ENCODE results near the gene PEX3.
"Not testable (repeated sequence)": the region's sequence is repeated elsewhere in the genome, so short reads cannot be mapped to it uniquely, and the experiment has no call there.

PEX3 gene

DNA sequence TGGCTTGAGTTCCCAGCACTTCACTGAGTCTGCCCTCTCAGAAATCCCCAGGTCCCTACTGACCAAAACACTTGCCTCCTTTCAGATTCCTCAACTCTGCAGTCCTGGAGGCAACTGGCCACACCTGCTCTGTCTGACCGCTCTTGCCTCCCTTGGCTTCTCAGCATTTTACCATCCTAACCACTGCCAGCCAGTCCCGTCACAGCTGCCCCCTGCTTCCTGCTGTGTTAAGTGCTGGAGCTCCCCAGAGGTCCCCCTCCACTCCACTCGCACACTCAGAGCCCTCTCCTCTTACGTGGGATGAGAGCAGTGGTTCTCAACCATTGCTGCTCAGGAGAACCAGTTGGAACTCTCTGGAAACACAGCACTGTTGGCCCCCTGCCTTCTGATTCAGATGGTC, 20.6 kb upstream of the PEX3 start:
- WGBS (ENCODE audit: insufficient coverage), result 79% methylated on average over 4 of the region's 4 CpGs
- DNase-seq, result no peak
- Histone ChIP-seq H3K27me3 (replicated peaks in 2 of 5; ENCODE audit: control insufficient read depth in 4 of 5, insufficient read depth in 5 of 5, low read length in 4 of 5) (no peaks in the 10 kb centered on the region), H3K27ac (ENCODE audit: insufficient read depth in 1 of 2, low read depth in 1 of 2, low read length in 2 of 2, poor library complexity in 1 of 2, severe bottlenecking in 2 of 2) (no peak overlapping the region), H3K36me3 (ENCODE audit: control insufficient read depth in 4 of 4, insufficient read depth in 4 of 4, low read length in 3 of 4) (peaks cover 0 to 42% (median 13%) of the 10 kb centered on the region in 4 experiments), H3K9me3 (ENCODE audit: control extremely low read depth in 1 of 5, control insufficient read depth in 4 of 5, insufficient read depth in 2 of 5, low read depth in 1 of 5, low read length in 4 of 5) (no peaks in the 10 kb centered on the region), H3K4me3 (ENCODE audit: control insufficient read depth in 1 of 7, extremely low read depth in 1 of 7, insufficient read depth in 4 of 7, low read depth in 2 of 7, low read length in 6 of 7) (no peak overlapping the region), H3K4me1 (ENCODE audit: control extremely low read depth in 1 of 4, control insufficient read depth in 4 of 4, insufficient read depth in 4 of 4, low read length in 3 of 4) (no peaks in the 10 kb centered on the region)
- ChIA-PET POLR2A (no interaction called here), CTCF (interaction anchor here (0.9 to 5.3 kb wide), 6 partner anchors 8 to 956 kb away, joined by 3 to 36 read pairs (median 8); no protein-coding TSS in a partner anchor)

DNA sequence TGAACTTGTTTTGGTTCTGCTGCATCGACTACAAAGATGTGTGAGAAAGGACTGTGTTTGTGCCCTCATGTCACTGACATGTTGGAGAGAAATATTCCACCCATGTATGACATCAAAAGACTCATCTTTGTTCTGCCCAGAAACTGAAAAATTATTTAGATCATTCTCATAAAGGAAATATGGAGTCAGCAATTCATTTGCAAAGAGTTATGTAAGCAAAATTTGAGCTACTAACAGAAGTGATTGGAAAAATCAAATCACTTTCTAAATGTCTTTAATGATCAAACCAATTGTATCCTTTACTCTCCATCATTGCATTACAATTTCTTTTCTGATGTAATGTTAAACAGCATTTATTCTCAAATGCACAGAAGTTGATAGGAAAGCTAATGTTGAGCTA, 19.4 kb upstream of the PEX3 start:
- Histone ChIP-seq H3K36me3 (ENCODE audit: control insufficient read depth in 4 of 4, insufficient read depth in 4 of 4, low read length in 3 of 4) (peaks cover 0 to 45% (median 16%) of the 10 kb centered on the region in 4 experiments), H3K4me1 (ENCODE audit: control extremely low read depth in 1 of 4, control insufficient read depth in 4 of 4, insufficient read depth in 4 of 4, low read length in 3 of 4) (no peaks in the 10 kb centered on the region), H3K27ac (ENCODE audit: insufficient read depth in 1 of 2, low read depth in 1 of 2, low read length in 2 of 2, poor library complexity in 1 of 2, severe bottlenecking in 2 of 2) (no peak overlapping the region), H3K9me3 (ENCODE audit: control extremely low read depth in 1 of 5, control insufficient read depth in 4 of 5, insufficient read depth in 2 of 5, low read depth in 1 of 5, low read length in 4 of 5) (no peaks in the 10 kb centered on the region), H3K27me3 (replicated peaks in 2 of 5; ENCODE audit: control insufficient read depth in 4 of 5, insufficient read depth in 5 of 5, low read length in 4 of 5) (no peaks in the 10 kb centered on the region), H3K4me3 (ENCODE audit: control insufficient read depth in 1 of 7, extremely low read depth in 1 of 7, insufficient read depth in 4 of 7, low read depth in 2 of 7, low read length in 6 of 7) (no peak overlapping the region)
- WGBS (ENCODE audit: insufficient coverage), result no CpG with 5 or more reads among the region's 1 CpG
- ChIA-PET CTCF (interaction anchor here (1.6 kb wide), 1 partner anchor 956 kb away, joined by 3 read pairs; no protein-coding TSS in a partner anchor), POLR2A (no interaction called here)
- DNase-seq, result no peak

DNA sequence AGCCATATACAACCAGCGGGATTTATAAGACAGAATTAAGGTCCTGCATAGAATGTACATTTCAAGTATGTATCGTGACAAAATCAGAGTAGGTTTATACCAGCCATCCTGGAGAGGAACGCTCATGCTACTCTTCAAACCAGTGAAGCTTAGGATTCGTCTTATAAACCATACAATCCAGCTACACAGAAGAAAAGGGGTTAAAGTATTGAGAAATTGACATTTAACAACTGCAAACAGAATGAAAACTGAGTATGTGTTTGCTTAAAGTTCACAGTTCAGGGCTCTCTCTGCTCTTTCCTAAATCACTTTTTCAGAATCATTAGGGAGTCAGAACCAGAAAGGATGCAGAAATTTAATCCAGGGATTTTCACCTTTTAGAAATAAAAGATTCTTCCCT, 18.0 kb upstream of the PEX3 start:
- ChIA-PET CTCF (no interaction called here), POLR2A (no interaction called here)
- H3K4me1 ChIP-seq (ENCODE audit: control extremely low read depth in 1 of 4, control insufficient read depth in 4 of 4, insufficient read depth in 4 of 4, low read length in 3 of 4), result no peaks in the 10 kb centered on the region
- no CpG with 5 or more reads among the region's 4 CpGs for WGBS (ENCODE audit: insufficient coverage)
- no peaks in the 10 kb centered on the region for H3K9me3 ChIP-seq (ENCODE audit: control extremely low read depth in 1 of 5, control insufficient read depth in 4 of 5, insufficient read depth in 2 of 5, low read depth in 1 of 5, low read length in 4 of 5)
- H3K27ac ChIP-seq (ENCODE audit: insufficient read depth in 1 of 2, low read depth in 1 of 2, low read length in 2 of 2, poor library complexity in 1 of 2, severe bottlenecking in 2 of 2), result no peak overlapping the region
- H3K4me3 ChIP-seq (ENCODE audit: control insufficient read depth in 1 of 7, extremely low read depth in 1 of 7, insufficient read depth in 4 of 7, low read depth in 2 of 7, low read length in 6 of 7), result no peak overlapping the region
- H3K27me3 ChIP-seq (replicated peaks in 2 of 5; ENCODE audit: control insufficient read depth in 4 of 5, insufficient read depth in 5 of 5, low read length in 4 of 5), result no peaks in the 10 kb centered on the region
- no peak for DNase-seq
- H3K36me3 ChIP-seq (ENCODE audit: control insufficient read depth in 4 of 4, insufficient read depth in 4 of 4, low read length in 3 of 4), result peaks cover 0 to 49% (median 21%) of the 10 kb centered on the region in 4 experiments

DNA sequence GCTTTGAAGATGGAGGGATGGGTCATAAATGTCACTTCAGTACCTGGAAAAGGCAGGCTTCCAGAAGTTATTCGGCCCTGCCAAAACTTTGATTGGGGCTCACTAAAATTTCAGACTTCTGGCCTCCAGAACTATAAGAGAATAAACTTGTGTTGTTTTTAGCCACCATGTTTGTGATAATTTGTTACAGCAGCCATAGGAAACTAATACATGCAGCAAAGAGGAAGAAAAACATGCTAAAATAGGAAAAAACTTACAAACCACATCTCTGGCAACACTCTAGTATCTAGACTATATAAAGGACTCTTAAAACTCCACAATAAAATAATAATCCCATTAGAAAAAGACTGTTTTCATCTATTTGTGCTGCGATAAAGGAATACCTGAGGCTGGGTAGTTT, 9.6 kb upstream of the PEX3 start:
- Histone ChIP-seq H3K36me3 (ENCODE audit: control insufficient read depth in 4 of 4, insufficient read depth in 4 of 4, low read length in 3 of 4) (peaks cover 7 to 48% (median 19%) of the 10 kb centered on the region in 4 experiments), H3K9me3 (ENCODE audit: control extremely low read depth in 1 of 5, control insufficient read depth in 4 of 5, insufficient read depth in 2 of 5, low read depth in 1 of 5, low read length in 4 of 5) (peaks cover 0 to 1% (median 0%) of the 10 kb centered on the region in 5 experiments), H3K4me3 (ENCODE audit: control insufficient read depth in 1 of 7, extremely low read depth in 1 of 7, insufficient read depth in 4 of 7, low read depth in 2 of 7, low read length in 6 of 7) (no peak overlapping the region), H3K27ac (ENCODE audit: insufficient read depth in 1 of 2, low read depth in 1 of 2, low read length in 2 of 2, poor library complexity in 1 of 2, severe bottlenecking in 2 of 2) (no peak overlapping the region), H3K27me3 (replicated peaks in 2 of 5; ENCODE audit: control insufficient read depth in 4 of 5, insufficient read depth in 5 of 5, low read length in 4 of 5) (no peaks in the 10 kb centered on the region), H3K4me1 (ENCODE audit: control extremely low read depth in 1 of 4, control insufficient read depth in 4 of 4, insufficient read depth in 4 of 4, low read length in 3 of 4) (no peaks in the 10 kb centered on the region)
- POLR2A ChIA-PET, result no interaction called here
- CTCF ChIA-PET, result no interaction called here
- DNase-seq, result no peak
- 100% methylated on average over 1 of the region's 2 CpGs for WGBS (ENCODE audit: insufficient coverage)

DNA sequence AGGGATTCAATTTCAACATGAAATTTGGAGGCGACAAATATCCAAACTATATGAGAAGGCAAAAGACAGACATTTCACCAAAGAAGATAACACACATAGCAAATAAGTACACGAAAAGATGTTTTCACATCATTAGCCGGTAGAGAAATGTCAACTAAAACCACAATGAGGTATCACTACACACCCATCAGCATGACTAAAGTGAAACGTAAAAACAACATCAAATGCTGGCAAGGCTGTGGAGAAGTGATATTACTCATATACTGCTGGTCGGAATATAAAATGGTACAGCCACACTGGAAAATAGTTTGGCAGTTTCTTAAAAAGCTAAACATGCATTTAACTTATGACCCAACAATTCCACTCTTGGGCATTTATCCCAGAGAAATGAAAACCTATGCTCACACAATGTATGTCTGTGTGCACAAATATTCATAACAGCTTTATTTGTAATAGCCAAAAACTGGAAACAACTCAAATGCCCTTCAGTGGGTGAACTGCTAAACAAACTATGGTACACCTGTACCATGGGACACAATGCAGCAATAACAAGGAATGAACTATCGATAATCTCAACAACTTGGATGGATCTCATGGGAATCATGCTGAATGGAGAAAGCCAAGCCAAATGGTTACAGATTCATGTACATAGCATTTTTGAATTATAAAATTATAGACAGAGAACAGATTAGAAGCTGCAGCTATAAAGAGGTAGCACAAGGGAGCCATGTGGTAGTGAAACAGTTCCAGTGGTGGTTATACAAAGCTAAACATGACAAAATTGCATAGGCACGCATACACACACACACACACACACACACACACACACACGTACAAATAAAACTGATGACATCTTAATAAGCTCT, 8.7 kb upstream of the PEX3 start:
- Histone ChIP-seq H3K4me3 (ENCODE audit: control insufficient read depth in 1 of 7, extremely low read depth in 1 of 7, insufficient read depth in 4 of 7, low read depth in 2 of 7, low read length in 6 of 7) (no peak overlapping the region), H3K27me3 (replicated peaks in 2 of 5; ENCODE audit: control insufficient read depth in 4 of 5, insufficient read depth in 5 of 5, low read length in 4 of 5) (no peaks in the 10 kb centered on the region), H3K27ac (ENCODE audit: insufficient read depth in 1 of 2, low read depth in 1 of 2, low read length in 2 of 2, poor library complexity in 1 of 2, severe bottlenecking in 2 of 2) (no peak overlapping the region), H3K36me3 (ENCODE audit: control insufficient read depth in 4 of 4, insufficient read depth in 4 of 4, low read length in 3 of 4) (peaks cover 7 to 41% (median 14%) of the 10 kb centered on the region in 4 experiments), H3K9me3 (ENCODE audit: control extremely low read depth in 1 of 5, control insufficient read depth in 4 of 5, insufficient read depth in 2 of 5, low read depth in 1 of 5, low read length in 4 of 5) (peaks cover 0 to 1% (median 0%) of the 10 kb centered on the region in 5 experiments), H3K4me1 (ENCODE audit: control extremely low read depth in 1 of 4, control insufficient read depth in 4 of 4, insufficient read depth in 4 of 4, low read length in 3 of 4) (no peaks in the 10 kb centered on the region)
- WGBS (ENCODE audit: insufficient coverage), result 80% methylated on average over 4 of the region's 8 CpGs
- ChIA-PET CTCF (interaction anchor here (0.6 kb wide), 1 partner anchor 16 kb away, joined by 3 read pairs; no protein-coding TSS in a partner anchor), POLR2A (no interaction called here)
- DNase-seq, result peak in 1 of 3 donors; percentile 10

DNA sequence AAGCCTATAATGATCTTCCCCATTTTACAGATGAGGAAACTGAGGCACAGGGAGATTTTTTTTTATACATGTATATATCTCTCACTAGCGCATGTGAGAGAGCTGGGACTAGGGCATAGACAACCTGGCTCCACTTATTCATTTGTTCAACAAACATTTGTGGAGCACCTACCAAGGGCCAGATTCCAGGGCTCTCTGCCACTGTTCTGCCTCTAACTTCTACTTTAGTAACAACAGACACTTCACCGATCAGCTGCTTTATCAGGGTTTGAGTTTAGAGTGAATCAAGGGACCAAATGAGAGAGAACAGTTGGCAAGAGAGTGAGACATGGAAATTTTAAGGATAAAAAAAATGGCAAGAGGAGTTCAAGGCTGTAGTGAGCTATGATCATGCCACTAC, 7.5 kb upstream of the PEX3 start:
- Histone ChIP-seq H3K4me3 (ENCODE audit: control insufficient read depth in 1 of 7, extremely low read depth in 1 of 7, insufficient read depth in 4 of 7, low read depth in 2 of 7, low read length in 6 of 7) (no peak overlapping the region), H3K9me3 (ENCODE audit: control extremely low read depth in 1 of 5, control insufficient read depth in 4 of 5, insufficient read depth in 2 of 5, low read depth in 1 of 5, low read length in 4 of 5) (peaks cover 0 to 1% (median 0%) of the 10 kb centered on the region in 5 experiments), H3K4me1 (ENCODE audit: control extremely low read depth in 1 of 4, control insufficient read depth in 4 of 4, insufficient read depth in 4 of 4, low read length in 3 of 4) (no peaks in the 10 kb centered on the region), H3K27ac (ENCODE audit: insufficient read depth in 1 of 2, low read depth in 1 of 2, low read length in 2 of 2, poor library complexity in 1 of 2, severe bottlenecking in 2 of 2) (no peak overlapping the region), H3K27me3 (replicated peaks in 2 of 5; ENCODE audit: control insufficient read depth in 4 of 5, insufficient read depth in 5 of 5, low read length in 4 of 5) (no peaks in the 10 kb centered on the region), H3K36me3 (ENCODE audit: control insufficient read depth in 4 of 4, insufficient read depth in 4 of 4, low read length in 3 of 4) (peaks cover 6 to 41% (median 11%) of the 10 kb centered on the region in 4 experiments)
- DNase-seq, result no peak
- whole genome bisulfite sequencing (ENCODE audit: insufficient coverage), result 100% methylated on average over 2 of the region's 2 CpGs
- POLR2A ChIA-PET, result no interaction called here
- CTCF ChIA-PET, result interaction anchor here (1.0 to 1.4 kb wide), 2 partner anchors 14 to 16 kb away, joined by 3 to 4 read pairs; no protein-coding TSS in a partner anchor

DNA sequence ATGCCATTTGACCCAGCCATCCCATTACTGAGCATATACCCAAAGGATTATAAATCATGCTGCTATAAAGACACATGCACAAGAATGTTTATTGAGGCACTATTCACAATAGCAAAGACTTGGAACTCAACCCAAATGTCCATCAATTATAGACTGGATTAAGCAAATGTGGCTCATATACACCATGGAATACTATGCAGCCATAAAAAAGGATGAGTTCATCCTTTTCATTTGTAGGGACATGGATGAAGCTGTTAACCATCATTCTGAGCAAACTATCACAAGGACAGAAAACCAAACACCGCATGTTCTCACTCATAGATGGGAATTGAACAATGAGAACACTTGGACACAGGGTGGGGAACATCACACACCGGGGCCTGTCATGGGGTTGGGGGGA, 2.7 kb upstream of the PEX3 start:
- H3K9me3 ChIP-seq (ENCODE audit: control extremely low read depth in 1 of 5, control insufficient read depth in 4 of 5, insufficient read depth in 2 of 5, low read depth in 1 of 5, low read length in 4 of 5); DNase-seq; CTCF ChIA-PET; H3K4me3 ChIP-seq (ENCODE audit: control insufficient read depth in 1 of 7, extremely low read depth in 1 of 7, insufficient read depth in 4 of 7, low read depth in 2 of 7, low read length in 6 of 7); POLR2A ChIA-PET; H3K27me3 ChIP-seq (replicated peaks in 2 of 5; ENCODE audit: control insufficient read depth in 4 of 5, insufficient read depth in 5 of 5, low read length in 4 of 5); H3K27ac ChIP-seq (ENCODE audit: insufficient read depth in 1 of 2, low read depth in 1 of 2, low read length in 2 of 2, poor library complexity in 1 of 2, severe bottlenecking in 2 of 2): not testable (repeated sequence)
- Histone ChIP-seq H3K4me1 (ENCODE audit: control extremely low read depth in 1 of 4, control insufficient read depth in 4 of 4, insufficient read depth in 4 of 4, low read length in 3 of 4) (peaks cover 13 to 32% (median 21%) of the 10 kb centered on the region in 4 experiments), H3K36me3 (ENCODE audit: control insufficient read depth in 4 of 4, insufficient read depth in 4 of 4, low read length in 3 of 4) (peaks cover 0 to 12% (median 0%) of the 10 kb centered on the region in 4 experiments)
- WGBS (ENCODE audit: insufficient coverage), result no CpG with 5 or more reads among the region's 2 CpGs
